ENCODE measurements around the gene HMOX1. TPM values are rescaled to one million over a fixed set of nuclear protein-coding genes. Genes with fewer than 3 reads are reported as not detected.
"Not testable (repeated sequence)": the region's sequence is repeated elsewhere in the genome, so short reads cannot be mapped to it uniquely, and the experiment has no call there.

The HMOX1 gene
- total and polyA plus RNA-seq, 2 donors (not counting 3 experiments of a cell fraction or from before 2014, with no cell fraction given) = 41.1 to 69.1 TPM

GRCh38 chr22:35437049-35437448 lies 56.2 kb downstream of the HMOX1 start:
- H3K4me2 ChIP-seq (ENCODE audit: insufficient read depth, low read length) = no peak overlapping the region
- no peak for FAIRE-seq
- no peaks in the 10 kb centered on the region for H3K9me3 ChIP-seq (replicated peaks; ENCODE audit: control insufficient read depth, insufficient read depth, low read length)
- no peaks in the 10 kb centered on the region for H3K79me2 ChIP-seq (ENCODE audit: control insufficient read depth, insufficient read depth, low read length)
- no peaks in the 10 kb centered on the region for H3K36me3 ChIP-seq (ENCODE audit: control insufficient read depth in 2 of 2, extremely low read depth in 1 of 2, insufficient read depth in 2 of 2, low read length in 2 of 2)
- CTCF ChIA-PET = no interaction called here
- H3K4me3 ChIP-seq (replicated peaks in 1 of 3; ENCODE audit: insufficient read depth in 1 of 3, low read depth in 1 of 3, low read length in 3 of 3) = no peak overlapping the region
- TF ChIP-seq POLR2A (IDR thresholded peaks at IDR 0.05; ENCODE audit: low read depth, low read length) = no peak
- no peak for TF ChIP-seq EZH2 (IDR thresholded peaks at IDR 0.05; ENCODE audit: borderline replicate concordance, low read depth, low read length, severe bottlenecking)
- no peak for TF ChIP-seq JUN (IDR thresholded peaks at IDR 0.05; ENCODE audit: borderline replicate concordance, insufficient read depth, insufficient read length, low read depth)
- TF ChIP-seq, protein P1, sequence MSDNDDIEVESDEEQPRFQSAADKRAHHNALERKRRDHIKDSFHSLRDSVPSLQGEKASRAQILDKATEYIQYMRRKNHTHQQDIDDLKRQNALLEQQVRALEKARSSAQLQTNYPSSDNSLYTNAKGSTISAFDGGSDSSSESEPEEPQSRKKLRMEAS (IDR thresholded peaks at IDR 0.05; ENCODE audit: insufficient read depth, insufficient read length) = no peak
- no peak for TF ChIP-seq FOS (IDR thresholded peaks at IDR 0.05; ENCODE audit: borderline replicate concordance, insufficient read depth, low read length)
- dilution Hi-C loops (cut with MboI; ENCODE audit: extremely low pct_ligation_motif_present, low sequenced_read_pairs) (no loop called here), intact Hi-C loops (cut with micrococcal nuclease) (no loop called here)
- H3K9ac ChIP-seq (replicated peaks; ENCODE audit: extremely low read depth, insufficient read depth, low read length) = no peak overlapping the region
- H2AFZ ChIP-seq (ENCODE audit: low read depth, low read length) = no peak overlapping the region
- no peaks in the 10 kb centered on the region for H3K4me1 ChIP-seq (ENCODE audit: control insufficient read depth, extremely low read depth, insufficient read depth, low read length)
- DNase-seq (ENCODE audit: low read depth, low spot score) = no peak
- H3K27me3 ChIP-seq (ENCODE audit: control insufficient read depth in 2 of 2, insufficient read depth in 2 of 2, low read length in 2 of 2) = no peaks in the 10 kb centered on the region
- no peaks in the 10 kb centered on the region for H3K9me1 ChIP-seq (replicated peaks; ENCODE audit: control insufficient read depth, extremely low read depth, insufficient read depth, low read length)
- POLR2A ChIA-PET = no interaction called here
- BruUV-seq (replicated peaks) = no TSS peak
- no peaks in the 10 kb centered on the region for H4K20me1 ChIP-seq (replicated peaks; ENCODE audit: control insufficient read depth, extremely low read depth, insufficient read depth, low read length)
- no peak overlapping the region for H3K27ac ChIP-seq (ENCODE audit: insufficient read depth, low read depth, low read length)

GRCh38 chr22:35438673-35439364 lies 57.9 kb downstream of the HMOX1 start:
- H3K27ac ChIP-seq (ENCODE audit: insufficient read depth, low read depth, low read length); H3K9me1 ChIP-seq (replicated peaks; ENCODE audit: control insufficient read depth, extremely low read depth, insufficient read depth, low read length); H3K9ac ChIP-seq (replicated peaks; ENCODE audit: extremely low read depth, insufficient read depth, low read length); H3K4me2 ChIP-seq (ENCODE audit: insufficient read depth, low read length); H3K9me3 ChIP-seq (replicated peaks; ENCODE audit: control insufficient read depth, insufficient read depth, low read length); H3K79me2 ChIP-seq (ENCODE audit: control insufficient read depth, insufficient read depth, low read length); H3K27me3 ChIP-seq (ENCODE audit: control insufficient read depth in 2 of 2, insufficient read depth in 2 of 2, low read length in 2 of 2); H3K4me3 ChIP-seq (replicated peaks in 1 of 3; ENCODE audit: insufficient read depth in 1 of 3, low read depth in 1 of 3, low read length in 3 of 3); H2AFZ ChIP-seq (ENCODE audit: low read depth, low read length); FAIRE-seq; CTCF ChIA-PET; H3K36me3 ChIP-seq (ENCODE audit: control insufficient read depth in 2 of 2, extremely low read depth in 1 of 2, insufficient read depth in 2 of 2, low read length in 2 of 2); dilution Hi-C loops (cut with MboI; ENCODE audit: extremely low pct_ligation_motif_present, low sequenced_read_pairs); DNase-seq (ENCODE audit: low read depth, low spot score); POLR2A ChIA-PET; H3K4me1 ChIP-seq (ENCODE audit: control insufficient read depth, extremely low read depth, insufficient read depth, low read length); intact Hi-C loops (cut with micrococcal nuclease); H4K20me1 ChIP-seq (replicated peaks; ENCODE audit: control insufficient read depth, extremely low read depth, insufficient read depth, low read length); BruUV-seq (replicated peaks): not testable (repeated sequence)

Measured in endothelial cell of umbilical vein (primary cell).